Thymus (tissue), 14 donors: ENCODE results near the gene C19orf73. TPM values are rescaled to one million over a fixed set of nuclear protein-coding genes. Genes with fewer than 3 reads are reported as not detected.

Source experiments
- DNase-seq, 9 donors: peaks; one replicate each; pipeline ENCODE4 v3.0.0-alpha.2; 2013; ENCODE audit warnings: low spot score in 9 of 9, low read depth in 6 of 9, missing footprints in 1 of 9
- H3K27ac ChIP-seq, 2 donors: one replicate each; pipeline ENCODE4 v1.5.1; 2013; ENCODE audit warnings: control low read depth in 1 of 2, low read depth in 1 of 2, low read length in 1 of 2, mild to moderate bottlenecking in 1 of 2, moderate library complexity in 1 of 2
- H3K27me3 ChIP-seq, 2 donors: one replicate each; pipeline ENCODE4 v1.5.1; 2013; ENCODE audit warnings: low read length in 1 of 2; ENCODE audit not compliant: control insufficient read depth in 2 of 2, insufficient read depth in 1 of 2
- H3K36me3 ChIP-seq, 2 donors: one replicate each; pipeline ENCODE4 v1.5.1; 2013; ENCODE audit warnings: low read length in 1 of 2, mild to moderate bottlenecking in 1 of 2, moderate library complexity in 1 of 2; ENCODE audit not compliant: control insufficient read depth in 2 of 2, insufficient read depth in 2 of 2
- H3K4me1 ChIP-seq, 2 donors: one replicate each; pipeline ENCODE4 v1.5.1; 2013; ENCODE audit warnings: low read length in 2 of 2; ENCODE audit not compliant: control insufficient read depth in 2 of 2, insufficient read depth in 2 of 2
- H3K4me3 ChIP-seq, 2 donors: one replicate each; pipeline ENCODE4 v1.5.1; 2013; ENCODE audit warnings: low read length in 2 of 2, control low read depth in 1 of 2, mild to moderate bottlenecking in 1 of 2
- H3K9me3 ChIP-seq, 2 donors: one replicate each; pipeline ENCODE4 v1.5.1; 2013; ENCODE audit warnings: low read length in 1 of 2, mild to moderate bottlenecking in 1 of 2; ENCODE audit not compliant: control insufficient read depth in 2 of 2, insufficient read depth in 1 of 2
- WGBS: extraction: QIAGEN DNeasy Blood & Tissue Kit; methylation state at CpG from one replicate; pipeline ENCODE4 v1.1.7; 2013; 5-methylcytosine and 5-hydroxymethylcytosine counted together
- long read RNA-seq, 10 donors: transcript quantifications; one replicate each; lab custom pipeline, GENCODE V29; 2026
- polyA plus RNA-seq: library from polyadenylated mRNA; stranded (reverse); fragments of 200-250 nt; gene quantifications from one replicate; pipeline ENCODE4 v1.2.3, GENCODE V29; 2013
- total RNA-seq: library from RNA; stranded (reverse); fragments of 120-200 nt; gene quantifications from one replicate; pipeline ENCODE4 v1.2.4, GENCODE V29; 2013
- donor health status: healthy.

The C19orf73 gene, protein sequence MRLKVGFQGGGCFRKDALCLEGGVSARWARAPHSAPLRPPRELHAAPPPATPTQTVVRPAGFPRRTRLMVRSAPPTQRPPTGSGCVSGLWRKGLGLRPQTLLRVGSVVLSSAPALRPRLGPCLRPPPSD
- total RNA-seq (2.7 TPM), polyA plus RNA-seq (4.0 TPM)
- long read RNA-seq, donor 1, result 0 reads
- long read RNA-seq, donor 2, partial matches to known transcripts, result 5 of 9 reads
- long read RNA-seq, donor 2, other reads (novel, unspliced or antisense), result 0 of 9 reads
- long read RNA-seq, donor 3, partial matches to known transcripts, result 0 of 4 reads
- long read RNA-seq, donor 3, other reads (novel, unspliced or antisense), result 0 of 4 reads
- long read RNA-seq, donor 4, partial matches to known transcripts, result 0 of 3 reads
- long read RNA-seq, donor 4, other reads (novel, unspliced or antisense), result 0 of 3 reads
- long read RNA-seq, donor 5, transcript C19orf73-201 (1 exons, 744 nt), result major isoform, 6 of 6 reads
- long read RNA-seq, donor 5, partial matches to known transcripts, result 0 of 6 reads
- long read RNA-seq, donor 5, other reads (novel, unspliced or antisense), result 0 of 6 reads
- long read RNA-seq, donor 6, partial matches to known transcripts, result 0 of 2 reads
- long read RNA-seq, donor 6, other reads (novel, unspliced or antisense), result 0 of 2 reads
- long read RNA-seq, donor 7, partial matches to known transcripts, result 0 of 3 reads
- long read RNA-seq, donor 7, other reads (novel, unspliced or antisense), result 0 of 3 reads
- long read RNA-seq, donor 8, partial matches to known transcripts, result 0 of 2 reads
- long read RNA-seq, donor 8, other reads (novel, unspliced or antisense), result 0 of 2 reads
- long read RNA-seq, donor 9, partial matches to known transcripts, result 0 of 2 reads
- long read RNA-seq, donor 9, other reads (novel, unspliced or antisense), result 0 of 2 reads
- long read RNA-seq, donor 10, result 0 reads

DNA sequence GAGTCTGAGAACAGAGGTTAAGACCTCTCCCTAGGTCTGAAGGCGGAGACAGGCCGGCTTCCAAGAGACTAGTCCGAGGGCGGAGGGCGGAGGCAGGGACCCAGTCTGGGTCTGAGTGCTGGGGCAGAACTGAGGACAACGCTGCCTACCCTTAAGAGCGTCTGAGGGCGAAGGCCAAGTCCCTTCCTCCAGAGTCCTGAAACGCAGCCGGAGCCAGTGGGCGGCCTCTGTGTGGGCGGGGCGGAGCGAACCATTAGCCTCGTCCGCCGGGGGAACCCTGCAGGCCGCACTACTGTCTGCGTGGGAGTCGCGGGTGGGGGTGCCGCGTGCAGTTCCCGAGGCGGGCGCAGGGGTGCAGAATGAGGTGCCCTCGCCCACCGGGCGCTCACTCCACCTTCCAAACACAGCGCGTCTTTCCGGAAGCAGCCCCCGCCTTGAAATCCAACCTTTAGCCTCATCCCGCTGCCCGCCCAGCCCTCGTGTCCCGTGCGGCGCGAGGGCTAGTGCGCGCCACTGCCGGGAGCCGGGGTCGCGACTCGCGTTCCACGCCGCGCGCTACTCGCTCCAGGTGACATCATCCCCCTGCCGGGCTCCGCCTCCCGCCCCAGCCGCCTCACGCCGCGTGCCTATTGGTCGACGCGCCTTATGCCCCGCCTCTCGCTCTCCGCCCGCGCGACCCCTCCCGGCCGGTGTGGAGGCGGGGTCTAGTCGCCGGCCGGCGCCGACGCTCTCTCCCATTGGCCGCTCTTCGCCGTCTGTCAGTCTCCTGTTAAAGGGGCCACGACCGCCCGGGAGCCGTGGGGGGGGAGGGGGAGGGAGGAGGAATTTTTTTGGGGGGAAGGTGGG, at the start of gene C19orf73:
Gene C19orf73, minus strand, starts transcription at position 579 of the 846 bp plus-strand sequence. Its CDS starts 121 bp downstream, at position 458.
- 1% methylated on average over 85 of the region's 85 CpGs for whole genome bisulfite sequencing
- Histone ChIP-seq H3K4me3 (peak within 1 kb of the TSS; percentile 58 to 60), H3K27ac (peak within 1 kb of the TSS; percentile 87 to 92), H3K4me1 (peaks cover 18 to 23% of the 10 kb centered on the region in 2 donors), H3K27me3 (peaks cover 32 to 55% of the 10 kb centered on the region in 2 donors), H3K9me3 (no peaks in the 10 kb centered on the region), H3K36me3 (peaks cover 0 to 2% of the 10 kb centered on the region in 2 donors)
- DNase-seq, result peak; percentile 80 to 96 (median 91)

DNA sequence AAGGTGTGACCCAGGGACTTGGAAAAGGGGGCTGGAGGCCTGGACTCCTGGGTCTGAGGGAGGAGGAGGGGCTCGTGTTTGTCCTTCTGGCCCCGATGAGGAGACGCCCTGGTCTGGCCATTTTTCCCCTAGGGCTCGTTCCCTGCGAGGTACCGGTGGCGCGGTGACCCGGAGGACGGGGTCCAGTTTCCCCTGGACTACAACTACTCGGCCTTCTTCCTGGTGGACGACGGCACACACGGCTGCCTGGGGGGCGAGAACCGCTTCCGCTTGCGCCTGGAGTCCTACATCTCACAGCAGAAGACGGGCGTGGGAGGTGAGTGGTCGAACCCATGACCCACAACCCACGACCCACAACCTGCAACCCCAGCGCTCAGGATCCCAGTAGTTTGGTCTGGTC, 49.5 kb upstream of the C19orf73 start:
- 97% methylated on average over 23 of the region's 23 CpGs for WGBS
- DNase-seq, result no peak
- Histone ChIP-seq H3K27ac (no peak overlapping the region), H3K4me1 (peaks cover 0 to 3% of the 10 kb centered on the region in 2 donors), H3K4me3 (no peak overlapping the region), H3K9me3 (no peaks in the 10 kb centered on the region), H3K36me3 (no peaks in the 10 kb centered on the region), H3K27me3 (peaks cover 0 to 33% of the 10 kb centered on the region in 2 donors)

DNA sequence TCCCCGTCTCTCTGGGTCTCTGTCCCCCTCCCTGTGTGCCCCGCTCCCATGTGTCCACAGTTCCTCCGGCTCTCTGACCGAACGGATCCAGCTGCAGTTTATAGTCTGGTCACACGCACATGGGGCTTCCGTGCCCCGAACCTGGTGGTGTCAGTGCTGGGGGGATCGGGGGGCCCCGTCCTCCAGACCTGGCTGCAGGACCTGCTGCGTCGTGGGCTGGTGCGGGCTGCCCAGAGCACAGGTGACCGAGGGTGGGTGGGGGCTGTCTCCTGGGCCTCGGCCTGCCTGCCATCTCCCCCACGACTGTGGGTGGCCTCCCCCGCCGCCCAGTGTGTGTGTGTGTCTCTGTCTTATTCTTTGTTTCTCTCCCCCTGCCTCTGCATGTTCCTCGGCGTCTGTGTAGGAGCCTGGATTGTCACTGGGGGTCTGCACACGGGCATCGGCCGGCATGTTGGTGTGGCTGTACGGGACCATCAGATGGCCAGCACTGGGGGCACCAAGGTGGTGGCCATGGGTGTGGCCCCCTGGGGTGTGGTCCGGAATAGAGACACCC, 49.0 kb upstream of the C19orf73 start:
- WGBS, result 96% methylated on average over 25 of the region's 25 CpGs
- H3K9me3 ChIP-seq, result no peaks in the 10 kb centered on the region
- peaks cover 0 to 34% of the 10 kb centered on the region in 2 donors for H3K27me3 ChIP-seq
- H3K27ac ChIP-seq, result no peak overlapping the region
- peaks cover 0 to 3% of the 10 kb centered on the region in 2 donors for H3K4me1 ChIP-seq
- no peaks in the 10 kb centered on the region for H3K36me3 ChIP-seq
- DNase-seq, result no peak
- H3K4me3 ChIP-seq, result no peak overlapping the region

DNA sequence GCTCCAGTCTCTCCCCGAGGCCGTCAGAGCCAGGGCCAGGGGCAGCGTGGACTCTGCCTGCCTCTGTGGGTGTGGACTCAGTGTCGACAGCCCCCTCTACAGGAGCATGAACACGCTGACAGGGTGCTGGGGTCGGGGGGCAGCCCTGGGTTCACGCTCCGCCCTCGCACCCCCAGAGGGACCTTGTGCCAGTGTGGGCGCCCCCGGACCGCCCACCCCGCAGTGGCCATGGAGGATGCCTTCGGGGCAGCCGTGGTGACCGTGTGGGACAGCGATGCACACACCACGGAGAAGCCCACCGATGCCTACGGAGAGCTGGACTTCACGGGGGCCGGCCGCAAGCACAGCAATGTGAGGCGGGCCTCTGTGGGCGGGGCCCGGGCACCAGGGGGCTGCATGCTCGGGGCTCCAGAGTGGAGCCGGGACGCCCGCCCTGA, 46.9 kb upstream of the C19orf73 start:
- Histone ChIP-seq H3K9me3 (no peaks in the 10 kb centered on the region), H3K27ac (no peak overlapping the region), H3K36me3 (no peaks in the 10 kb centered on the region), H3K4me1 (peaks cover 0 to 3% of the 10 kb centered on the region in 2 donors), H3K27me3 (peaks cover 0 to 37% of the 10 kb centered on the region in 2 donors), H3K4me3 (no peak overlapping the region)
- WGBS, result 67% methylated on average over 30 of the region's 30 CpGs
- DNase-seq, result no peak

DNA sequence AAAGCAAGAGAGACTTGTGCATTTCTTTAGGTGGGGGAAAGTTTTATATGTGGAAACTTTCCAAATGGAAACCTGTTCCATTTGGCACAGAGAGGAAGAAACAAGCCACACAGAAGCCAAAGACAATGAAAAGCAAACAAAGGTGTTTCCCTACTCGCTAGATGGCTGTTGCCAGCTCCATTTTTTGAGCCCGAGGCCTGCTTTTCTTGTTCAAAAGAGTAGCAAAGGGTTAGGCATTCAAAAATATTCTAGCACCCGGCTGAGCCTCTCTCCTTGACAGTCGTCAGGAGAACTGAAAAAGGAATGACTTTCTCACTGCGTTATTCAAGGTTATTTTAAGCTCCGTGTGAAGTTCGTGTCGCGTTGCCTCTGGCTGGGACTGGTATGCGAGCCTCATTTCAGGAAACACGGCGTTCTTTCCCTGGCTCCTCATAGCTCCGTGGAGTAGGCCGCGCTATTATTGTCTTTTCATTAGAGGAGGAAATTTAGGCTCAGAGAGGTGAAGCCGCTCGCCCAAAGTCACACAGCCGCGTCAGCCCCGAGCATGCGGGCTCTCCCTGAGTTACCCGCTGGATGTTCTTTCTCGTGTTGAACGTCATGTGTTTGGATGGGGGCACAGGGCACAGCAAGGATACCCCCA, 46.3 kb upstream of the C19orf73 start:
- 87% methylated on average over 24 of the region's 24 CpGs for WGBS
- Histone ChIP-seq H3K27me3 (peaks cover 0 to 42% of the 10 kb centered on the region in 2 donors), H3K27ac (no peak overlapping the region), H3K4me1 (peaks cover 0 to 3% of the 10 kb centered on the region in 2 donors), H3K36me3 (no peaks in the 10 kb centered on the region), H3K4me3 (no peak overlapping the region), H3K9me3 (no peaks in the 10 kb centered on the region)
- no peak for DNase-seq

DNA sequence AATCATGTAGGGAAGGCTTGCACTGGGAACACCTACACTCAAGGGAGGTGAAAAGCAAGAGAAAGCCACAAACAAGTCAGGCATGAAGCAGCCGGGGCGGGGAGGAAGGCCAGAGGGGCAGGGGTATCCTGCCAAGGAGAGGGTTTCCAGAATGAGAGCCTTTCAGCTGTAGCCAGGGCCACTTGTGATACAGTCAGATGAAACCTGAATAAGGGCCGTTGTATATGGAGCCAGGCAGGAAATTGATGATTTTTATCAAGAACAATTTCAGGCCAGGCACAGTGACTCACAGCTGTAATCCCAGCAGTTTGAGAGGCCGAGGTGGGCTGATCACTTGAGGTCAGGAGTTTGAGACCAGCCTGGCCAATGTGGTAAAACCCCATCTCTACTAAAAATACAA, 43.0 kb upstream of the C19orf73 start:
- H3K9me3 ChIP-seq, result peaks cover 0 to 1% of the 10 kb centered on the region in 2 donors
- DNase-seq, result no peak
- peaks cover 14 to 67% of the 10 kb centered on the region in 2 donors for H3K27me3 ChIP-seq
- H3K4me3 ChIP-seq, result no peak overlapping the region
- H3K36me3 ChIP-seq, result no peaks in the 10 kb centered on the region
- H3K4me1 ChIP-seq, result peaks cover 0 to 11% of the 10 kb centered on the region in 2 donors
- H3K27ac ChIP-seq, result no peak overlapping the region
- WGBS, result 78% methylated on average over 4 of the region's 4 CpGs

DNA sequence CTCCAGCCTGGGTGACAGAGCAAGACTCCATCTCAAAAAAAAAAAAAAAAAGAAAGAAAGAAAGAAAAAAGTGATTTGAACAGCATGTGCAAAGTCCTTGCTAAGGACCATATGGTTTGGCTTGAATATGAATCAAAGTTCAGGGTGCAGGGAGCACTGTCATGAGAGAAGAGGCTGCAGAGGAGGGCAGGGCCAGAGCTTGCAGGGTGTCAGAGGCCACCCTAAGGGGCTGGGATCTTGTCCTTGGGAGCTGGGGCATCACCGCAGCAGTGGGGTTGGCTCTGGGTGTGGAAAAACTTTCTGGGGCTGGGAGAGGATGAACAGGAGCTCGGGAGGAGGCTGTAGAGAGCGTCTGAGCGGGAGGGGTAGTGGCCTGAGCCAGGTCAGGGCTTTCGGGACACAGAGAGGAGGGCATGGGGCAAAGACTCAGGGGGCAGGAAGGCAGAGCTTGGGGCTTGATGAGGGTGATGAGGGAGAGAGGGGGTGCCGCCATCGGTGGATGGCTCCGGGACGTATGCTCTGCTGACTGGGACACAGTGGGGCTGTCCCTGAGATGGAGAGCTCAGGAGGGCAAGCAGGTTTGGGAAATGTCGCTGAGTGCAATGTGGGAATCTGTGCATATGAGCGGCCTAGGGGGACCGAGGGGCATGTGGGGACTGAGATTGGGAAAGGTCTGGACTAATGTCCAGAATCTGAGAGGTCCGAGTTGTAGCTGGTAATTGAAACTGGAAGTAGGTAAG, 41.7 kb upstream of the C19orf73 start:
- DNase-seq, result no peak
- Histone ChIP-seq H3K4me3 (no peak overlapping the region), H3K9me3 (peaks cover 0 to 1% of the 10 kb centered on the region in 2 donors), H3K27ac (no peak overlapping the region), H3K27me3 (peaks cover 14 to 67% of the 10 kb centered on the region in 2 donors), H3K36me3 (no peaks in the 10 kb centered on the region), H3K4me1 (peaks cover 0 to 10% of the 10 kb centered on the region in 2 donors)
- 95% methylated on average over 13 of the region's 13 CpGs for WGBS
